NCI-H510A (cell line): Measurements from ENCODE around the gene CREBRF.
A peak's percentile ranks its signal among the peaks of the same experiment; 100 is the strongest.
"Not testable (repeated sequence)": the region's sequence is repeated elsewhere in the genome, so short reads cannot be mapped to it uniquely, and the experiment has no call there.

Experiments
- DNase-seq: peaks from one replicate; lab custom pipeline; 2025; lab: John Stamatoyannopoulos, UW

Gene CREBRF

DNA sequence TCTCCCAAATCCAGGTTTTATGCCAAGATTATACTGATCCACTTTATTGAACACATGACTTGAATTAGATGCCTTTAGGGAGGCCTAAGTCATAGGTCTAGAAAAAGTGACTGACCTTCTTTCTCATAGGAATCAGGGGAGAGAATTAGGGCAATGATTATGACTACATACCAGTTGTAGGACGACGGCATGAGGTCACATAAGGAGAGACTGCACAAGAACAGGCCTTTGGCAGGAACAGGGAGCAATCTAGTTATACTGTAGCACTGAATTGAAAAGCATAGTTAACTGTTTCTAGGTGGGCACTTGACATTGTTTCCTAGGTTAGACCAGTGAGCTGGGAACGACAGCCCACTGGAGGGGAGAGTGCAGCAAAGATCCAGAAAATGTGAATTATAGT is 22.7 kb downstream of the CREBRF start:
- no peak for DNase-seq

DNA sequence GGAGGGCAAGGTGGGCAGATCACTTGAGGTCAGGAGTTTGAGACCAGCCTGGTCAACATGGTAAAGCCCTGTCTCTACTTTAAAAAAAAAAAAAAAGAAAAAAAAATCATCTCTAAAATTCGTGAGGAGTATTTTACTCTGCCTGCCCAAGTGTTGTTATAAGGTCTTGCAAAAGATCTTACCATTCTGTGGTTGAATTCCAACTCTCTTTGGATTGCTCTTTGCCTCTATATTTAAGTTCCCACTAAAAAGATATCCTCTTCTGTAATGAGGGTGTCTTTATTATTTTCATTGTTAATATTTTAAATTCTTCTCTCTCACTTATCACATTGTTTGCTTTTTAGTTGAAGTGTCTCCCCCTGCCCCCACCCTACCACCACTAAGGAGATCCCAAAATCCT is 33.4 kb downstream of the CREBRF start:
- DNase-seq: no peak

DNA sequence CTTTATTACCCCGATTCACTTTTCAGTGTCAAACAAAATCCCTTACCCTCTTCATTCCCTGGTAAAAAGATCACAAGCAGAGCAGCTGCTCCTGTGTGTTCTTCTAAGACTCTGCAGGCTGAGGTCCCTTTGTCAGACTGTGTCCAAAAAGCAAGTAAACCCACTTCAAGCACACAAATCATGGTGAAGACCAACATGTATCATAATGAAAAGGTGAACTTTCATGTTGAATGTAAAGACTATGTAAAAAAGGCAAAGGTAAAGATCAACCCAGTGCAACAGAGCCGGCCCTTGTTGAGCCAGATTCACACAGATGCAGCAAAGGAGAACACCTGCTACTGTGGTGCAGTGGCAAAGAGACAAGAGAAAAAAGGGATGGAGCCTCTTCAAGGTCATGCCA is 34.5 kb downstream of the CREBRF start:
- no peak for DNase-seq

DNA sequence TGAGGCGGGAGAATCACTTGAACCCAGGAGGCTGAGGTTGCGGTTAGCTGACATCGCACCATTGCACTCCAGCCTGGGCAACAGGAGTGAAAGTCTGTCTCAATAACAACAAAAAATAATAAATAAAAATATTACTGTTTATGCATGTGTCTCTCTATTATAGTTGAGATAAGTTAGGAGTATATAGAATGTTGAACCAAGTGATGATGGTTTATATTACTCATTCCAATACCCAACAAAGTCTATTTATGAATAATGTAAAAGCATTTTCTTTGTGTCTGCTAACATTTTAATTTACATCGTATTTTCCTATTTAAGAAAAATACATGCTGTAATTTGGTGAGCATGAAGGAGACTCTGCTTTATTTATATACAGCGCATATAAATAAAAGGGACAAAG is 35.8 kb downstream of the CREBRF start:
- DNase-seq: no peak

DNA sequence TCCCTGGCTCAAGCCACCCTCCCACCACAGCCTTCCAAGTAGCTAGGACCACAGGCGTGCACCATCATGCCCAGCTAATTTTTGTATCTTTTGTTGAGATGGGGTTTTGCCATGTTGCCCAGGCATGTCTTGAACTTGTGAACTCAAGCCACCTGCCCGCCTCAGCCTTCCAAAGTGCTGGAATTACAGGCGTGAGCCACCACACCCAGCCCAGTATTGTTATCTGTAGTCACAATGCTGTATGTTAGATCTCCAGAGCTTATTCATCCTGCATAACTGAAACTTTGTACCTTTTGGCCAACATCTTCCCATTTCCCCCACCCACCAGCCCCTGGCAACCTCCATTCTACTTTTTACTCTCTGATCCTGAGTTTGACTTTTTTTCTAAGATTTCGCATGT is 37.5 kb downstream of the CREBRF start:
- no peak for DNase-seq

DNA sequence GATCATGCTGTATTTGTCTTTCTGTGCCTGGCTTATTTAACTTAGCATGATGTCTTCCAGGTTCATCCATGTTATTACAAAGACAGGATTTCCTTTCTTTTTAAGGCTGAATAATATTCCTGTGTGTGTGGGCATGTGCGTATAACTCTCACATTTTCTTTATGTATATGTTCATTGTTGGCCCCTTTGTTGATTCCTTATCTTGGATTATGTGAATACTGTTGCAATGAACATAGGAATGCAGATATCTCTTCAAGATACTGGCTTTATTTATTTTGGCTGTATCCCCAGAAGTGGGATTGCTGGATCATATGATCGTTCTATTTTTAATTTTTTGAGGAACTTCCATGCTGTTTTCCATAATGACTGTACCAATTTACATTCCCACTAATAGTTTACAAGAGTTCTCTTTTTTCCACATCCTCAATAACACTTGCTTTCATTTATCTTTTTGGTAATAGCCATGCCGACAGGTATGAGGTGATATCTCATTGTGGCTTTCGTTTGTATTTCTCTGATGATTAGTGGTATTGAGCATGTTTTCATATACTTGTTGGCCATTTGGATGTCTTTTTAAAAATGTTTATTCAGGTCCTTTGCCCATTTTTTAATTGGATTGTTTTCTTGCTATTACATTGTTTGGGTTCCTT is 38.0 kb downstream of the CREBRF start:
- DNase-seq: no peak

DNA sequence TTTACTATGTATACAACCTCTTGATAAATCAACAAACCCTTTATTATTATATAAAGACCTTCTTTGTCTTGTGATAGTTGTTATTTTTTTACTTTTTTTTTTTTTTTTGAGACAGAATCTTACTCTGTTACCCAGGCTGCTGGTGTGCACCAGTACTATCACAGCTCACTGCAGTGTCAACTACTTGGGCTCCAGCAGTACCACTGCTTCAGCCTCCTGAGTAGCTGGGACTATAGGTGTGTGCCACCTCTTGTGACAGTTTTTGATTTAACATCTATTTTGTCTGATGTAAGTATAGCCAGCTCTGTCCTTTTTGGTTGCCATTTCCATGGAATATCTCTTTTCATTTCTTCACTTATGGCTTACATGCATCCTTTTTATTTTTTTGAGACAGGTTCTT is 42.6 kb downstream of the CREBRF start:
- DNase-seq: no peak

DNA sequence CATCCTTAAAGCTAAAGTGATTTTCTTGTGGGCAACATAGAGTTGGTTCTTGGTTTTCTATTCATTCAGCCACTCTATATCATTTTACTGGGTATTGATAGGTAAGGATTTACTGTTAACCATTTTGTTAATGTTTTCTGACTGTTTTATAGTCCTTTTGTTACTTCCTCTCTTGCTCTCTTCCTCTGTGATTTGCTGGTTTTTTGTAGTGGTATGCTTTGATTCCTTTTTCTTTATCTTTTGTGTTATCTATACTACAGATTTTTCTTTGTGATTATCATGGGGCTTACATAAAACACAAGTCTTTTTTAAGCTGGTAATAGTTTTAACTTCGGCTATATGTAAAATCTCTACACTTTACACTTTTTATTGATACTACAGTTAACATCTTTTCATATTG is 43.3 kb downstream of the CREBRF start:
- no peak for DNase-seq

DNA sequence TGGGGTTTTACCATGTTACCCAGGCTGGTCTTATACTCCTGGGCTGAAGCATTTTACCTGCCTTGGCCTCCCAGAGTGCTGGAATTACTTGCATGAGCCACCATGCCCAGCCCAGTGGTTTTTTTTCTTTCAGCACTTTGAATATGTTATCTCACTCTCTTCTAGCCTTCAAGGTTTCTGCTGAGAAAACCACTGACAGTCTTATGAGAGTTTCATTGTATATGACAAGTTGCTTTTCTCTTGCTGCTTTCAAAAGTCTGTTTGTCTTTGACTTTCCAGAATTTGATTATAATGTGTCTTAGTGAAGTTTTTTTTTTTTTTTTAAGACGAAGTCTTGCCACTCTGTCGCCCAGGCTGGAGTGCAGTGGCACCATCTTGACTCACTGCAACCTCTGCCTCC is 45.1 kb downstream of the CREBRF start:
- no peak for DNase-seq

DNA sequence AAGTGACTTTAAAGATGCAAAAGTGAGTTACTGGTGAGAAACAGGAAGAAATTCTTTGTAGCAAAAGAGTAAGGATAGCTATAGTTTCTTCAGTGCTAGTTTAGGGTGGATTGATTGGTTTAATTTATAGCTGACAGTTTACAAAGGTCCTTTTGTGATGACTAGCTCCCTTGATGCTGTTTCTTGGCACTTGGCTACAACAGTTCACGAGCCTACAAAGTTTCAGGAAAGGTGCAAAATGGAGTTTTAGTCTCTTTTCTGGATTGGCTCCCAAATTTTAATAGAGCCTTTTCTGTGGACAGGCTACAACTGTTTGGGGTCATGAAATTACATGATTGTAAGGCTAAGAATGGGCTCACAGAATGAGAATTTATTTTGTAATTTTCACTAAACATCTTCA is 47.3 kb downstream of the CREBRF start:
- DNase-seq: no peak

DNA sequence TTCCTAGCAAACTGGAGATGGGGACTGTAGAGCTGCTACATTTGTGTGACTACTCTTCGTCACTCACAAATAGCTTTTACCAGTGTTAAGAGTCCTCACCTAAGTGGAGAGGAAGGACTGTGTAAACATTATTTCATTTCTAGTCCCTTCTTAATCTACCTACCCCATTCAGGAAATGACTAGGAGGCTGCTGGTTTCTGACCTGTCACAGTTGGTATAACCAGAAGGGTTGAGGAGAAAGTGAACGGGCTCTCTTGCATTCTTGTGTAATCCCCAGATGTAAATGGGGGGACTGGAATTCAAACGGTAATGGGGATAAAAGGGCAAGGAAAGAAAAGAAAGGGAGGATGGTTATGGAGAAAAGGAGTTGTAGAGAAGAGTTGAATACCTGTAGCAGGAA is 52.8 kb downstream of the CREBRF start:
- peak; percentile 20 for DNase-seq

DNA sequence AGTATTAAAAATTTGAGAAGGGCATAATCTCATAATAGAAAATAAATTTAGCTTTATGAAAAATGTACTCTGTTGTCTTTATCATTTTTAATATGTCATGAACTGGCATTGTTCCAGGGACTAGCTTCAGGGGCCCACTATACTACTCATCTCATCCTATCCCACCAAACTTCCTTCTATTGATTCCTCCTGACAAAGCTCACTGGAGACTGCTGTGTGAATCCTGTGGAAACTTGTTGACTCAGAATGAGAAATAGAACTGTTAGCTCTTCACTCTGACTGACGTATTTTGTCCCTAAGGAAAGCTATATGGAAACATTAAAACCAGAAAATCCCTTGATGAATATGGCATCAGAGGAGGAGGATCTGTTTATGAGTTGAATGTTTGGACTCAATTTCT is 58.4 kb downstream of the CREBRF start:
- DNase-seq: no peak

DNA sequence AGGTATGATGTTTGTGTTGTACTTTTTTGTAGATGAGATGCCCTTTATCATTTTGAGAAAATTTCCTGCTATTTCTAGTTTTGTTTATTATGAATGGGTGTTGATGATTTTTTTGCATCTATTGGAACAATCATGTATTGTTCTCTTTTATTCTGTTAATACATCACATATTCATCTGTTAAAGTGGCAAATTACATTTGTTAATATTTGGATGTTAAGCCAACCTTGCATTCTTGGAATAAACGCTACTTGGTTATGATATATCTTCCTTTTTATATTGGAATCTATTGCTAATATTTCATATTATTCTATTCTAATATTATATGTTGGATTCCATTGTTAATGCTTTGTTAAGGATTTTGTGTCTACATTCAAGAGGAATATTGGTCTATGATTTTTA is 63.6 kb downstream of the CREBRF start:
- DNase-seq: no peak

DNA sequence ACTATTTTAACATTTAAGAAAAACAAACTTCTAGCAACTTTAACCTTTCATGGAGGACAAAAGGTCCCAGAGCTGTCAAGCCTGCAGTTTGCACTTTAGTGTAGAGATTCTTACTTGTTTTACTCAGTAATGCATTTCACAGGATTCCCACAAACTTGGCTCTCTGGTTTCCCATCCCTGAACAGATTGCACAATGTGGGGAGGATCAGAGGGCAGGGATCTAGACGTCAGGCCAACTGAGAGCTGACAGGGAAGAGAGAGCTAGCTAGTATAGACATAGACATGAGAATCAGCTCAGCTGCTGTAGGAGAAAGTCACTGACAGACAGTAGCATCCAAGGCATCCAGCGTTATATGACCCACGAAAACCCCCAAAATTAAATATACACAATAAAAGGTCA is 67.3 kb downstream of the CREBRF start:
- DNase-seq: no peak

DNA sequence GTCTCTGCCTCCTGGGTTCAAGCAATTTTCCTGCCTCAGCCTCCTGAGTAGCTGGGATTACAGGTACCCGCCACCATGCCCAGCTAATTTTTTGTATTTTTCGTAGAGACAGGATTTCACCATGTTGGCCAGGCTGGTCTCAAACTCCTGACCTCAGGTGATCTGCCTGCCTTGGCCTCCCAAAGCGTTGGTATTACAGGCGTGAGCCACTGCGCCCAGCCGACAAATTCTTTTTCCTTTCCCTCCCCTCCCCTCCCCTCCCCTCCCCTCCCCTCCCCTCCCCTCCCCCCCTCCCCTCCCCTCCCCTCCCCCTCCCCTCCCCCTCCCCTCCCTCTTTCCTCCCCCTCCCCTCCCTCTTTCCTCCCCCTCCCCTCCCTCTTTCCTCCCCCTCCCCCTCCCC is 76.0 kb downstream of the CREBRF start:
- DNase-seq: not testable (repeated sequence)

DNA sequence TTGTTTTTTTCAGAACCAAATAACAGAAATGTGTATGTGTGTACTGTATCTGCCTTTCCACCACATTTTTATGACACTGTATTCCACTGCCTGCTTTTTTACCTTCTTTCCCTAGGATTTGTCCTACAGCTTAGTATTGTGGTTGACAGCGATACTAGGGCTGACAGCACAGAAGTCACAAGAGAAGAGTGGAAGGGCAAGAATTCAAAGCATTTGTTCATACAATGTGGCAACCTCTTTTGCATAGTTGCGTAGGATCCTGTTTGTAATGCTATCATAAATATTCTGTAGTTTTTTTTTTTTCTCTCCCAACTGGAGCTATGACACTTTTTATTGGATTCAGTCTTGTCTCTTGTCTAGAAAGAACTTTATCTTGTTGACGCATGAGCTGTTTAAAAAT is 82.6 kb downstream of the CREBRF start:
- DNase-seq: no peak

DNA sequence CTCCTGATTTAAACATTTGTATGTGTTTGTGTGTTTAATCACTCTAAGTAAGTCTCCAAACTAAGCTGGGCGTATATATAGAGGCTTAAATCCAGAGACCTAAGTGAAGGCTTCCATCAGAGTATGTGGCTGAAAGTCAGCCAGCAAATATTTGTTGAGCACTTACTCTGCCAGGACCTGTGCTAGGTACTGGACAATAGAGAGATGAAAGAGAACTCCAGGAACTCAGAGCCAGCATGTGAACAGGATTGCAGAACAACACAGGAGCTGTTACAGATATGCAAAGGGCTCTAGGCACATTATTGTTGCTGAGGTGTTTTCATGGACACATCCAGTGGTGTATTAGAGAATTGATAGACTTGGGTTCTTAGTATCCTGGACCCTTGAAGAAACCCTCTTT is 83.5 kb downstream of the CREBRF start:
- DNase-seq: no peak

DNA sequence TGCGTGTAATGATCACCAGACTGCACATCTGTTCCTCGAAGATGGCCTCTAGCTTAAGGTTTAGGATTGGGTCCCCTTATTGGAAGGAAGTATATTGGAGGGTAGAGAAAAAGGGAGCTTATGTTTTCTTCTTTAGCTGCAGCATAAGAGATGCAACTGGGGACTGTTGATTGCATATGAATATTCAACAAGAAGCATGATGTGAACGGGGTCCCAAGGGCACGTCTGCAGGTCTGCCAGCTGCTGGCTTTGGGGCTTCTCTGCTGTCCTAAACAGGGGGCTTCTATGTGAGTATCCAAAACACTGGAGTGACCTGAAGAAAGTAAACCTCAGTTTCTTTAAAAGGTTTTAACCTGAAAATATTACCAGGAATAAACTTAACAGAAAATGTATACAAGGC is 84.6 kb downstream of the CREBRF start:
- no peak for DNase-seq

DNA sequence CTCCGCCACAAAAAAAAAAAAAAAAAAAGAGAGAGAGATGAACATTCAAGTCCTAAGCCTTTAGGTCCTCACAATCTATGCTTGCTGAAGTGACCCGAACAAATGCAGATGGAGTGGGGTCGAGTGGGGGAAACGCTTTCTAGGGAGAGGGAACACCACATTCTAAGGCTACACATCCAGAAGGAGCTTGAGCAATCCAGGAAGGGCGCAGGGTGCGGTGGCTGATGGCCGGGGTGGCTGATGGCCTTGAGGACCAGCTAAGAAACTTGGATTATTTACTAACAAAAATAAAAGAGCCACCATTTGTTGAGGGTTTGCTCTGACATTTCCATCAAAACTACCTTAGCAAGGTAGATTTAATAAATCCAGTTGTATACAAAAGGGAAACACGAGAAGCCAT is 87.4 kb downstream of the CREBRF start:
- DNase-seq: no peak

DNA sequence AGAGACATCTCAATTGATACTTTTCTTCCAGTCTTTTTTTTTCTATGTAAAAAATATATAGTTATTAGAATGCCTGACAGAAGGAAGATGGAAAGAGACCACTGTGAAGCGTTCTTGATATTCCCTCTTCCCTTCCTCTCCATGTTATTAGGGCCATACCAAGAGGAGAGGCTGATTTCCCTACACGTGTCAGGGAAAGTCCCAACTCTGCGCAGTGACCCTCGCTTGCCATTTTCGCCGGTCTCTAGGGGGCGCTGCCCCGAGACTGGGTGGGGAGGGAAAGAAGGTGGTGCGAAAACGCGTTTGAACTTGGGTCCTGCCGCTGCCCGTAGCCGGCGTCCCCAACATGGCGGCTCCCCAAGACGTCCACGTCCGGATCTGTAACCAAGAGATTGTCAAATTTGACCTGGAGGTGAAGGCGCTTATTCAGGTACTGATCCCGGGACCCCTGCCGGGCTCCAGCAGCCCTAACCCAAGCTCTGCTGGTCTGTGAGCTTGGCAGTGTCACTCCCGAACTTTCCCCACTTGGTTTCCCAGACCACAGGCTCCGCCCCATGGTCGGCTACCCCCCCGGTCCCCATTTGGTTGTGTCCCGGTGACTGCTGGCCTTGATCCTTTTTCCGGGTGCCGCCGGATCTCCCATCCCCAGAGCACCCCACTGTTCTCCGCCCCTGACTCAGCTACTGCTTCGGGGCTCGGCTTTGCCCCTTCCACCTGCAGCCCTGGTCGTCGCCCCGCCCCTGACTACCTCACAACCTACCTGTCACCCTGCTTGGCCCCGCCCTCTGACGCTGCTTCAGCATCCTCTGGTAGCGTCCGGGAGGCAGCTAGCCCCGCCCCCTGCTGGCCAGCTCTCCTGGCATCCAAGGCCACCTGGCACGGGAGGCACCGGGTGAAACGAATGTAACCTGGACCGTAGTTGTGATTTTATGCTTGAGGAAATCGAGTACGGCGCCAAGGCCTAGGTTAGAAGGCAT is 88.3 kb downstream of the CREBRF start, which contains the start of gene BNIP1:
BNIP1 (plus strand) TSS at position 332 of the 977 bp plus-strand sequence; CDS start at position 347, 15 bp downstream.
- DNase-seq: peak; percentile 93

DNA sequence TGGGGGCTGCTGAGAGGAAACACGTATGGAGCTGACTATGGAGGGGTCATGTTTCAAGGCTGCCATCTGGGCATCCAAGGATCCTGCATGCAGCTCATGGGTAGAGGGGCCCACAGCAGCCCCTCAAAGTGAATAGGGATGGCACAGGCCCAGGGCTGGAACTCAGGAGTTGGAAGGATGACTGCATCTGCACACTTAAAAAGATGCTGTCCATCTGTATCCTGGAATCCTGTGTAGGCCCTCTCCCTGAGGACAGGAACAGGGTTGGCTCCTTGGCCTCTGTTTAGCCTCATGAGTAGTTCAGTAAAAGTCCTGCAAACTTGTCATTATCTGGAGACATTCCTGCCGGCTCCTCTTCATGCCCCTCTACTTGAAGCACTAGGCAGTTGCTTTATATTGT is 92.2 kb downstream of the CREBRF start:
- no peak for DNase-seq

DNA sequence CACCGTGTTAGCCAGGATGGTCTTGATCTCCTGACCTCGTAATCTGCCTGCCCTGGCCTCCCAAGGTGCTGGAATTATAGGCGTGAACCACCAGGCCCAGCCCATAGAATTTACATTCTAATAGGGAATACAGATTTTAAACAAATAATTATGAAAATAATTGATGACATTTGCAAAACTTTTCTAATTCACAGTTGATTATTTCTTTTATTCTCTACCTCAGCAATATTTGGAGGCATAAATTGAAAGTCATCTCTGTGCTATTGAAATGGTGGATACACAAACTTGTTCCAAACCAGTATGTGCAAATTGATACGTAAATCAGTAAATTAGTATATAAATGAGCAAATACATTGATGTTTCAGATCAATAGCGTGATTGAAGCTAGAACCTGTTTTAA is 96.4 kb downstream of the CREBRF start:
- DNase-seq: no peak

DNA sequence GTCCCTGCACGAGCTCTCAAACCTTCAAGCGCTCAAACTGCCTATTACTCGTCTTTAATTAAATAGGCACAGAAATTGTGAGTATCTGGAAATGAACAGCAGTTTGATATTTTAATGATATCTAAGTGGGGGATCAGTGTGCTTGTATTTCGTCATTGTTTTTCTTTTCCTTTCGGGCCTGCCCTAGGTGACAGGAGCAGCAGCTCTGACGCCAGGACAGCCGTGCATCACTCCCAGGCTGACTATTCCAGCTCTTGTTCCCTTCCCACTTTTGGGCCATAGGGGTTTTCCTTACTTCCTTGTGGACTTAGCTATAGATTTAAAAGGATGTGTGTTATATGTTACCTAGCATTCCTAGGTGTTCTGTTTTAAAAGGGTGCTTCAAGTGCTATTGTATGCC is 97.7 kb downstream of the CREBRF start:
- no peak for DNase-seq
